HG03432 (cell line): Measurements from ENCODE around the gene CAPZA1.

Source experiments
- ATAC-seq: cut with Tn5 transposase; IDR thresholded peaks from one replicate; pipeline ENCODE4 v1.9.1; 2021; ENCODE audit warnings: mild to moderate bottlenecking, moderate library complexity; ENCODE audit not compliant: unreplicated experiment

The CAPZA1 gene

GRCh38 chr1:112699425-112700144, 80.0 kb downstream of the CAPZA1 start:
- no peak for ATAC-seq

GRCh38 chr1:112700290-112701226, 80.9 kb downstream of the CAPZA1 start:
- peak; percentile 49 for ATAC-seq

GRCh38 chr1:112701227-112702066, 81.8 kb downstream of the CAPZA1 start:
- no peak for ATAC-seq

GRCh38 chr1:112702067-112702395, 82.4 kb downstream of the CAPZA1 start:
- ATAC-seq: no peak

GRCh38 chr1:112702420-112703261, 83.0 kb downstream of the CAPZA1 start:
- no peak for ATAC-seq

- no peak for ATAC-seq
Measured at GRCh38 chr1:112703706-112704105, 84.1 kb downstream of the CAPZA1 start.

GRCh38 chr1:112704391-112704933, 84.8 kb downstream of the CAPZA1 start:
- ATAC-seq: no peak

- peak; percentile 64 for ATAC-seq
Measured at GRCh38 chr1:112704934-112705627, 85.4 kb downstream of the CAPZA1 start.

GRCh38 chr1:112706505-112707220, 87.0 kb downstream of the CAPZA1 start, which contains the start of gene RHOC:
Gene RHOC (minus strand): TSS chr1:112707127. CDS start chr1:112703799, 3,328 bp downstream.
- peak; percentile 74 for ATAC-seq

- peak; percentile 66 for ATAC-seq
Measured at GRCh38 chr1:112707221-112708001, 87.8 kb downstream of the CAPZA1 start.

- no peak for ATAC-seq
Measured at GRCh38 chr1:112708002-112708448, 88.4 kb downstream of the CAPZA1 start.

- ATAC-seq: no peak
Measured at GRCh38 chr1:112708489-112708888, 88.9 kb downstream of the CAPZA1 start.

GRCh38 chr1:112710159-112710558, 90.5 kb downstream of the CAPZA1 start:
- ATAC-seq: no peak

GRCh38 chr1:112710586-112710985, 91.0 kb downstream of the CAPZA1 start:
- no peak for ATAC-seq

GRCh38 chr1:112711041-112711440, 91.4 kb downstream of the CAPZA1 start:
- ATAC-seq: no peak

- no peak for ATAC-seq
Measured at GRCh38 chr1:112711670-112712069, 92.0 kb downstream of the CAPZA1 start.

GRCh38 chr1:112712191-112712590, 92.6 kb downstream of the CAPZA1 start:
- no peak for ATAC-seq

- ATAC-seq: no peak
Measured at GRCh38 chr1:112712701-112713128, 93.1 kb downstream of the CAPZA1 start.
